Epithelial cell of esophagus (primary cell): ENCODE results near the gene UIMC1.
"Not testable (repeated sequence)": the region's sequence is repeated elsewhere in the genome, so short reads cannot be mapped to it uniquely, and the experiment has no call there.

Experiments used
- DNase-seq: peaks from one replicate; pipeline ENCODE4 v3.0.0; 2010; ENCODE audit warnings: low read depth
- H3K4me3 ChIP-seq: 2 replicates; pipeline ENCODE4 v1.5.1; 2011; ENCODE audit warnings: mild to moderate bottlenecking, low read length, control low read depth
- CTCF ChIP-seq: IDR thresholded peaks from 2 replicates; pipeline ENCODE4 v1.5.1; 2011; ENCODE audit warnings: low read depth, mild to moderate bottlenecking, low read length, control low read depth, inconsistent platforms; ENCODE audit not compliant: insufficient read depth; ENCODE audit errors: missing control alignments

The UIMC1 gene

GRCh38 chr5:176874198-176874780 is 132.3 kb downstream of the UIMC1 start:
- no peak overlapping the region for H3K4me3 ChIP-seq
- no peak for DNase-seq
- TF ChIP-seq CTCF: no peak

GRCh38 chr5:176873541-176874172 is 132.9 kb downstream of the UIMC1 start:
- no peak for TF ChIP-seq CTCF
- no peak overlapping the region for H3K4me3 ChIP-seq

GRCh38 chr5:176873011-176873410 is 133.6 kb downstream of the UIMC1 start:
- DNase-seq, H3K4me3 ChIP-seq: not testable (repeated sequence)

More at GRCh38 chr5:176873541-176874172, 132.9 kb downstream of the UIMC1 start:
- DNase-seq: peak; percentile 16

- not testable (repeated sequence) for H3K4me3 ChIP-seq, DNase-seq
Measured at GRCh38 chr5:176872586-176872985, 134.0 kb downstream of the UIMC1 start.

GRCh38 chr5:176870644-176871043 is 135.9 kb downstream of the UIMC1 start:
- not testable (repeated sequence) for DNase-seq, H3K4me3 ChIP-seq

- TF ChIP-seq CTCF: peak; percentile 33
- H3K4me3 ChIP-seq: no peak overlapping the region
- peak; percentile 32 for DNase-seq
Measured at GRCh38 chr5:176870110-176870591, 136.4 kb downstream of the UIMC1 start.

GRCh38 chr5:176869501-176870109 is 137.0 kb downstream of the UIMC1 start:
- TF ChIP-seq CTCF: no peak
- no peak for DNase-seq
- H3K4me3 ChIP-seq: no peak overlapping the region

- DNase-seq: no peak
- H3K4me3 ChIP-seq: no peak overlapping the region
- no peak for TF ChIP-seq CTCF
Measured at GRCh38 chr5:176868731-176869130, 137.8 kb downstream of the UIMC1 start.
